Karpas-422 (cell line): ENCODE measurements around the gene C2. TPM values are rescaled to one million over a fixed set of nuclear protein-coding genes. Genes with fewer than 3 reads are reported as not detected.

Source experiments
- DNase-seq: peaks from one replicate; pipeline ENCODE4 v3.0.0-alpha.2; 2015
- H2AFZ ChIP-seq: fragments of 200-600 bp; sonication (generic); 2 replicates; pipeline ENCODE4 v1.6.1; 2014; ENCODE audit warnings: antibody characterized with exemption, low read length, mixed read lengths
- H3K27ac ChIP-seq: fragments of 200-600 bp; sonication (generic); 2 replicates; pipeline ENCODE4 v1.5.1; 2014; ENCODE audit warnings: mild to moderate bottlenecking, low read length, moderate library complexity
- H3K27me3 ChIP-seq: fragments of 200-600 bp; sonication (generic); 2 replicates; pipeline ENCODE4 v1.6.1; 2014; ENCODE audit warnings: low read length, mixed read lengths
- H3K36me3 ChIP-seq: fragments of 200-600 bp; sonication (generic); 2 replicates; pipeline ENCODE4 v1.6.1; 2014; ENCODE audit warnings: low read length, mixed read lengths; ENCODE audit not compliant: insufficient read depth
- H3K4me1 ChIP-seq: fragments of 200-600 bp; sonication (generic); 2 replicates; pipeline ENCODE4 v1.6.1; 2014; ENCODE audit warnings: mild to moderate bottlenecking, low read length, mixed read lengths
- H3K4me2 ChIP-seq: fragments of 200-600 bp; sonication (generic); 2 replicates; pipeline ENCODE4 v1.6.1; 2014; ENCODE audit warnings: low read length, low read depth, mild to moderate bottlenecking; ENCODE audit not compliant: poor library complexity, severe bottlenecking
- H3K4me3 ChIP-seq: fragments of 200-600 bp; sonication (generic); 2 replicates; pipeline ENCODE4 v1.5.1; 2014; ENCODE audit warnings: mild to moderate bottlenecking, antibody characterized with exemption, low read length, mixed read lengths
- H3K79me2 ChIP-seq: fragments of 200-600 bp; sonication (generic); 2 replicates; pipeline ENCODE4 v1.6.1; 2014; ENCODE audit warnings: mild to moderate bottlenecking, low read length, mixed read lengths
- H3K9ac ChIP-seq: fragments of 200-600 bp; sonication (generic); 2 replicates; pipeline ENCODE4 v1.6.0; 2014; ENCODE audit warnings: low read length
- H3K9me2 ChIP-seq: fragments of 200-600 bp; sonication (generic), shearing (Covaris generic); replicated peaks from 2 replicates; pipeline ENCODE4 v1.6.0; 2014; ENCODE audit warnings: mild to moderate bottlenecking, low read length, moderate library complexity; ENCODE audit not compliant: insufficient read depth
- H3K9me3 ChIP-seq: fragments of 300-700, 200-600 bp; sonication (generic); 2 replicates; pipeline ENCODE4 v1.6.1; 2014; ENCODE audit warnings: low read length, mixed read lengths
- H4K20me1 ChIP-seq: fragments of 200-600 bp; sonication (generic); 2 replicates; pipeline ENCODE4 v1.6.1; 2014; ENCODE audit warnings: mild to moderate bottlenecking, antibody characterized with exemption, low read length, low read depth; ENCODE audit not compliant: insufficient read depth
- total RNA-seq: library from RNA; depleted of rRNA; stranded (reverse); fragments of >200 nt; shearing (Covaris generic); gene quantifications from 2 replicates; pipeline ENCODE4 v1.2.3, GENCODE V29; 2014; ENCODE audit warnings: low replicate concordance

Gene C2
- total RNA-seq, 1 experiment from 2014 or later, result not detected

- DNase-seq, result no peak
- Histone ChIP-seq H3K9me3 (no peaks in the 10 kb centered on the region), H3K9ac (no peak overlapping the region), H3K36me3 (peaks cover 6% of the 10 kb centered on the region; the same call in 1 of the 2 replicates), H3K4me1 (peaks cover 22% of the 10 kb centered on the region), H3K9me2 (no peaks in the 10 kb centered on the region), H3K27ac (no peak overlapping the region), H2AFZ (no peak overlapping the region), H3K79me2 (peaks cover 24% of the 10 kb centered on the region), H3K4me3 (no peak overlapping the region), H4K20me1 (no peaks in the 10 kb centered on the region), H3K4me2 (no peak overlapping the region), H3K27me3 (no peaks in the 10 kb centered on the region)
Measured at GRCh38 chr6:31968326-31968725, 40.8 kb downstream of the C2 start.

- Histone ChIP-seq H3K79me2 (peaks cover 31% of the 10 kb centered on the region), H3K27me3 (no peaks in the 10 kb centered on the region), H3K4me3 (no peak overlapping the region), H3K27ac (no peak overlapping the region), H3K4me1 (peaks cover 26% of the 10 kb centered on the region), H3K36me3 (0 out of 2 replicates have a peak, but pooled peaks cover 3% of the 10 kb centered on the region), H3K9me2 (no peaks in the 10 kb centered on the region), H3K4me2 (no peak overlapping the region), H4K20me1 (no peaks in the 10 kb centered on the region), H2AFZ (no peak overlapping the region), H3K9ac (no peak overlapping the region), H3K9me3 (no peaks in the 10 kb centered on the region)
- DNase-seq, result no peak
Measured at GRCh38 chr6:31968791-31969711, 41.5 kb downstream of the C2 start.

GRCh38 chr6:31969712-31970603 lies 42.4 kb downstream of the C2 start:
- peaks cover 34% of the 10 kb centered on the region for H3K79me2 ChIP-seq
- no peak overlapping the region for H3K27ac ChIP-seq
- peaks cover 26% of the 10 kb centered on the region for H3K4me1 ChIP-seq
- H3K27me3 ChIP-seq, result no peaks in the 10 kb centered on the region
- DNase-seq, result no peak
- no peaks in the 10 kb centered on the region for H4K20me1 ChIP-seq
- no peaks in the 10 kb centered on the region for H3K9me3 ChIP-seq
- H3K36me3 ChIP-seq, result 0 out of 2 replicates have a peak, but pooled peaks cover 3% of the 10 kb centered on the region
- peak overlapping the region; percentile 85 for H3K4me2 ChIP-seq
- peak overlapping the region; percentile 85; the same call in 1 of the 2 replicates for H3K4me3 ChIP-seq
- H3K9me2 ChIP-seq, result no peaks in the 10 kb centered on the region
- H3K9ac ChIP-seq, result no peak overlapping the region
- no peak overlapping the region for H2AFZ ChIP-seq

- H3K36me3 ChIP-seq, result 0 out of 2 replicates have a peak, but pooled peaks cover 3% of the 10 kb centered on the region
- H3K27ac ChIP-seq, result no peak overlapping the region
- H3K4me3 ChIP-seq, result peak overlapping the region; percentile 85
- H4K20me1 ChIP-seq, result no peaks in the 10 kb centered on the region
- H3K27me3 ChIP-seq, result no peaks in the 10 kb centered on the region
- peak overlapping the region; percentile 87 for H3K9ac ChIP-seq
- DNase-seq, result no peak
- peaks cover 26% of the 10 kb centered on the region for H3K4me1 ChIP-seq
- peak overlapping the region; percentile 85 for H3K4me2 ChIP-seq
- no peak overlapping the region for H2AFZ ChIP-seq
- H3K9me3 ChIP-seq, result no peaks in the 10 kb centered on the region
- H3K79me2 ChIP-seq, result peaks cover 34% of the 10 kb centered on the region
- H3K9me2 ChIP-seq, result no peaks in the 10 kb centered on the region
Measured at GRCh38 chr6:31970604-31971271, 43.2 kb downstream of the C2 start.

- H3K9ac ChIP-seq, result peak overlapping the region; percentile 87
Measured at GRCh38 chr6:31971279-31971992, 43.9 kb downstream of the C2 start.

GRCh38 chr6:31971993-31972708 lies 44.6 kb downstream of the C2 start, which contains the start of gene DXO:
DXO (minus strand) TSS chr6:31972138; CDS start chr6:31971675, 463 bp downstream.
- Histone ChIP-seq H2AFZ (peak within 1 kb of the TSS; percentile 84), H4K20me1 (no peaks in the 10 kb centered on the region), H3K4me1 (peaks cover 26% of the 10 kb centered on the region), H3K27me3 (no peaks in the 10 kb centered on the region), H3K9me2 (no peaks in the 10 kb centered on the region), H3K4me3 (peak within 1 kb of the TSS; percentile 85), H3K27ac (peak within 1 kb of the TSS; percentile 63), H3K4me2 (peak within 1 kb of the TSS; percentile 85), H3K79me2 (peaks cover 34% of the 10 kb centered on the region), H3K9ac (peak within 1 kb of the TSS; percentile 87), H3K36me3 (0 out of 2 replicates have a peak, but pooled peaks cover 3% of the 10 kb centered on the region), H3K9me3 (no peaks in the 10 kb centered on the region)
- DNase-seq, result peak; percentile 99

More at GRCh38 chr6:31971279-31971992, 43.9 kb downstream of the C2 start:
- H3K4me3 ChIP-seq, result peak overlapping the region; percentile 85
- peak overlapping the region; percentile 7; the same call in 1 of the 2 replicates for H2AFZ ChIP-seq
- H3K36me3 ChIP-seq, result 0 out of 2 replicates have a peak, but pooled peaks cover 3% of the 10 kb centered on the region
- H3K27ac ChIP-seq, result peak overlapping the region; percentile 63; the same call in 1 of the 2 replicates
- peak overlapping the region; percentile 85 for H3K4me2 ChIP-seq
- no peaks in the 10 kb centered on the region for H3K9me3 ChIP-seq
- no peaks in the 10 kb centered on the region for H3K9me2 ChIP-seq
- DNase-seq, result no peak
- peaks cover 34% of the 10 kb centered on the region for H3K79me2 ChIP-seq
- no peaks in the 10 kb centered on the region for H3K27me3 ChIP-seq
- no peaks in the 10 kb centered on the region for H4K20me1 ChIP-seq
- peaks cover 26% of the 10 kb centered on the region for H3K4me1 ChIP-seq
